Endothelial cell of umbilical vein (primary cell): ENCODE measurements around the gene IMPACT. TPM values are rescaled to one million over a fixed set of nuclear protein-coding genes. Genes with fewer than 3 reads are reported as not detected.

Source experiments
- BruUV-seq: library from RNA; stranded (reverse); fragments of 400-500 nt; replicated peaks from 2 replicates; lab custom pipeline; 2021; lab: Mats Ljungman, UMichigan
- CTCF ChIA-PET: fragments of 300-600, 350-600 bp; sonication (Branson Sonifier 250); formaldehyde crosslinking; loops from one replicate; lab custom pipeline; 2021; ENCODE audit warnings: antibody characterized with exemption, inconsistent platforms; lab: Charles Lee
- POLR2A ChIA-PET: fragments of 300-600, 350-600 bp; sonication (Branson Sonifier 250); formaldehyde crosslinking; loops from one replicate; lab custom pipeline; 2021; ENCODE audit warnings: antibody characterized with exemption, inconsistent platforms; lab: Charles Lee
- DNase-seq: peaks from one replicate; pipeline ENCODE4 v3.0.0-alpha.2; 2011; ENCODE audit warnings: low read depth, low spot score
- FAIRE-seq: peaks from 2 replicates; lab custom pipeline; 2011; peaks lifted over from hg19 to GRCh38; lab: Jason Lieb, UNC
- H2AFZ ChIP-seq: 2 replicates; pipeline ENCODE4 v1.6.0; 2012; ENCODE audit warnings: low read depth, low read length, control low read depth, inconsistent platforms
- H3K27ac ChIP-seq: 2 replicates; pipeline ENCODE4 v1.5.1; 2011; ENCODE audit warnings: low read depth, mild to moderate bottlenecking, control low read depth, low read length, moderate library complexity; ENCODE audit not compliant: insufficient read depth
- H3K27me3 ChIP-seq, 2 experiments: 2 replicates each; pipeline versions ENCODE4 v1.6.0 to v1.6.1; 2011; ENCODE audit warnings: low read length in 2 of 2, mixed read lengths in 1 of 2; ENCODE audit not compliant: control insufficient read depth in 2 of 2, insufficient read depth in 2 of 2
- H3K36me3 ChIP-seq, 2 experiments: 2 replicates in 1 of 2; 3 replicates in 1 of 2; pipeline ENCODE4 v1.5.1; 2011; ENCODE audit warnings: low read length in 2 of 2, mild to moderate bottlenecking in 1 of 2, moderate library complexity in 1 of 2; ENCODE audit not compliant: control insufficient read depth in 2 of 2, insufficient read depth in 2 of 2; ENCODE audit errors: extremely low read depth in 1 of 2
- H3K4me1 ChIP-seq: 3 replicates; pipeline ENCODE4 v1.5.1; 2011; ENCODE audit warnings: mild to moderate bottlenecking, low read length; ENCODE audit not compliant: control insufficient read depth, insufficient read depth; ENCODE audit errors: extremely low read depth
- H3K4me2 ChIP-seq: 2 replicates; pipeline ENCODE4 v1.6.1; 2011; ENCODE audit warnings: low read length, control low read depth, mixed read lengths; ENCODE audit not compliant: insufficient read depth
- H3K4me3 ChIP-seq, 3 experiments: fragments of 200-600 bp in 1 of 3; sonication (generic), shearing (Covaris generic) in 1 of 3; replicated peaks in 1 of 3; 2 replicates each; pipeline ENCODE4 v1.5.1; 2011 to 2016; ENCODE audit warnings: control low read depth in 3 of 3, low read length in 3 of 3, mild to moderate bottlenecking in 2 of 3, inconsistent platforms in 1 of 3, low read depth in 1 of 3, moderate library complexity in 1 of 3; ENCODE audit not compliant: insufficient read depth in 1 of 3
- H3K79me2 ChIP-seq: 2 replicates; pipeline ENCODE4 v1.6.0; 2012; ENCODE audit warnings: low read length, inconsistent platforms; ENCODE audit not compliant: control insufficient read depth, insufficient read depth
- H3K9ac ChIP-seq: replicated peaks from 2 replicates; pipeline ENCODE3; 2011; ENCODE audit warnings: low read length, control low read depth; ENCODE audit not compliant: insufficient read depth; ENCODE audit errors: extremely low read depth
- H3K9me1 ChIP-seq: replicated peaks from 3 replicates; pipeline ENCODE4 v1.6.0; 2011; ENCODE audit warnings: mild to moderate bottlenecking, low read length; ENCODE audit not compliant: control insufficient read depth, insufficient read depth; ENCODE audit errors: extremely low read depth
- H3K9me3 ChIP-seq: replicated peaks from 2 replicates; pipeline ENCODE4 v1.5.1; 2012; ENCODE audit warnings: low read length, inconsistent platforms; ENCODE audit not compliant: control insufficient read depth, insufficient read depth
- H4K20me1 ChIP-seq: replicated peaks from 2 replicates; pipeline ENCODE3; 2011; ENCODE audit warnings: mild to moderate bottlenecking, low read length; ENCODE audit not compliant: control insufficient read depth, insufficient read depth; ENCODE audit errors: extremely low read depth
- CTCF ChIP-seq, 2 donors: IDR thresholded peaks; 1 replicate in 1 of 2; 2 replicates in 1 of 2; pipeline ENCODE4 v1.5.1; 2011; ENCODE audit warnings: low read length in 2 of 2, mild to moderate bottlenecking in 2 of 2, moderate library complexity in 2 of 2, control low read depth in 1 of 2, inconsistent platforms in 1 of 2, low read depth in 1 of 2; ENCODE audit not compliant: insufficient read depth in 1 of 2; ENCODE audit errors: extremely low read depth in 1 of 2
- EZH2 ChIP-seq: IDR thresholded peaks from 2 replicates; pipeline ENCODE4 v1.6.1; 2012; ENCODE audit warnings: borderline replicate concordance, low read depth, mild to moderate bottlenecking, moderate library complexity, low read length, inconsistent platforms; ENCODE audit not compliant: severe bottlenecking
- FOS ChIP-seq: IDR thresholded peaks from 2 replicates; pipeline ENCODE4 v1.6.1; 2011; ENCODE audit warnings: mild to moderate bottlenecking, low read length, moderate library complexity, borderline replicate concordance; ENCODE audit not compliant: insufficient read depth
- GATA2 ChIP-seq: IDR thresholded peaks from 2 replicates; pipeline ENCODE4 v1.7.0; 2011; ENCODE audit warnings: low read depth, mild to moderate bottlenecking, moderate library complexity, mixed read lengths, low read length; ENCODE audit not compliant: insufficient read length, insufficient read depth
- JUN ChIP-seq: IDR thresholded peaks from 2 replicates; pipeline ENCODE4 v1.6.1; 2011; ENCODE audit warnings: borderline replicate concordance, low read depth; ENCODE audit not compliant: insufficient read length, insufficient read depth
- MAX ChIP-seq: IDR thresholded peaks from 2 replicates; pipeline ENCODE4 v1.6.1; 2011; ENCODE audit not compliant: insufficient read depth, insufficient read length
- MYC ChIP-seq: IDR thresholded peaks from one replicate; pipeline ENCODE4 v1.6.1; 2011; ENCODE audit warnings: mild to moderate bottlenecking, low read depth, low read length
- POLR2A ChIP-seq: IDR thresholded peaks from 2 replicates; pipeline ENCODE4 v1.6.1; 2012; ENCODE audit warnings: low read depth, mild to moderate bottlenecking, control low read depth, low read length
- POLR2AphosphoS5 ChIP-seq: IDR thresholded peaks from 2 replicates; pipeline ENCODE4 v1.6.1; 2012; ENCODE audit warnings: low read depth, mild to moderate bottlenecking, control low read depth, low read length, moderate library complexity; ENCODE audit not compliant: insufficient read depth
- dilution Hi-C: fragments of 300-500 bp; cut with MboI; formaldehyde crosslinking; loops from one replicate; pipeline ENCODE4 v1.15.0; 2019; ENCODE audit warnings: low sequenced_read_pairs; ENCODE audit not compliant: extremely low pct_ligation_motif_present
- intact Hi-C: fragments of 100-400 bp; cut with micrococcal nuclease; formaldehyde crosslinking; loops from one replicate; pipeline ENCODE4 v1.10.0; 2022
- polyA plus RNA-seq, 4 experiments: library from polyadenylated mRNA; depleted of rRNA in 3 of 4; stranded (reverse) in 3 of 4; unstranded in 1 of 4; fragments of >200 nt; gene quantifications; 2 replicates each; pipeline versions ENCODE4 v1.2.1 to v1.2.3, GENCODE V29; 2011 to 2012; ENCODE audit warnings: missing spikeins in 1 of 4
- total RNA-seq: library from RNA; stranded (reverse); gene quantifications from 2 replicates; pipeline ENCODE4 v1.2.3, GENCODE V29; 2021

IMPACT gene
- total and polyA plus RNA-seq, 2 donors (not counting 3 experiments of a cell fraction or from before 2014, with no cell fraction given), result 15.4 to 28.6 TPM

GRCh38 chr18:24378598-24378997 is 47.9 kb upstream of the IMPACT start:
- ChIA-PET POLR2A (no interaction called here), CTCF (interaction anchor here (1.4 kb wide), 1 partner anchor 19 kb away, joined by 7 read pairs; no protein-coding TSS in a partner anchor)
- TF ChIP-seq FOS, result no peak
- TF ChIP-seq GATA2, result no peak
- TF ChIP-seq MAX, result no peak
- no peak for TF ChIP-seq EZH2
- TF ChIP-seq CTCF (IDR thresholded peaks at IDR 0.05; ENCODE audit: extremely low read depth in 1 of 2, insufficient read depth in 1 of 2, low read depth in 1 of 2, low read length in 2 of 2), result no peak
- TF ChIP-seq POLR2AphosphoS5, result no peak
- TF ChIP-seq JUN, result no peak
- TF ChIP-seq MYC, result no peak
- no peak for TF ChIP-seq POLR2A
- no TSS peak for BruUV-seq
- Histone ChIP-seq H3K36me3 (no peaks in the 10 kb centered on the region), H3K79me2 (no peaks in the 10 kb centered on the region), H2AFZ (no peak overlapping the region), H4K20me1 (no peaks in the 10 kb centered on the region), H3K27ac (no peak overlapping the region), H3K27me3 (no peaks in the 10 kb centered on the region), H3K4me1 (peaks cover 2% of the 10 kb centered on the region), H3K9ac (no peak overlapping the region), H3K9me1 (no peaks in the 10 kb centered on the region), H3K4me2 (no peak overlapping the region), H3K9me3 (no peaks in the 10 kb centered on the region), H3K4me3 (no peak overlapping the region)
- FAIRE-seq (no peak), DNase-seq (no peak)
- intact Hi-C loops (no loop called here), dilution Hi-C loops (no loop called here)
